Hematopoietic multipotent progenitor cell treated with erythropoietin and hydrocortisone succinate and interleukin-3 and kit ligand, for 17 days (in vitro differentiated cells): Measurements from ENCODE around the gene SCN4A.

Experiments used
- DNase-seq: peaks from one replicate; pipeline ENCODE4 v3.0.0-alpha.2; 2015; ENCODE audit warnings: low spot score

Gene SCN4A

DNA sequence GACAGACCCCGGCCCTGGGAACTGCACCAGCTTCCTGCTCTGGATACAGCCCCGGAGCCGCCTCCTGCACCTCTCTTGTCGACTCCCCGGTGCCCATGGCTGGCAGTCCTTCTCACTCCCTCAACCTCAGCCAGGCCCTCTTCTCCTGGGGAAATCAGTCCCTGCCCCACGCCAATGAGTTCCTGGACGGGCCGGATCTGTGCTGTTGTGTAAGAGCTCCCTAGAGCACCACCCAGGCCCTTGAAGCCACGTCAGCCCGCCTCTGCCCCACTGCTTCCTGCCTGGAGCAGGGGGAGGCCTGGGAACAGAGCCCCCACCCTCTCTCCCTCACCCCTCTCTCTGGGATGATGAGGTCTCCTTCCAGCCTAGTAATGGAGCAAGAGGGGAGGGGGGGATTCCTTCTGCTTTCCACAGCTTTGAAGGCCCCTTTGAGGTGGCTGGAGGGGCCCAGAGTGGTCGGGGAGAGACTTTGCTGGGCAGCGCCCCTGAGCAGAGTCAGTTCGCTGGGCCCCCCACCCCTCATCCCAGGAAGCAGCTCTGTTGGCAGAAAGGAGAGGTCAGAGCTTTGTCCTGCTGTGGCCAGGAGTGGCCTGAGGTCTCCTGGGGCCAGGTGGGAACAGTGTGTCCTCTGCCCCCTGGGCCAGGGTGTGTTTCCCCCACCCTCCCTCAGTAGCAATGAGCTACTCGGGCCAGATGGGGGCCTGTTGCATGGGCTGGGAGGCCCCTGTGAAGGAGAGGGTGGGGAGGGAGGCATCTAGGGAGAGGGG is 29.2 kb upstream of the SCN4A start:
- no peak for DNase-seq

DNA sequence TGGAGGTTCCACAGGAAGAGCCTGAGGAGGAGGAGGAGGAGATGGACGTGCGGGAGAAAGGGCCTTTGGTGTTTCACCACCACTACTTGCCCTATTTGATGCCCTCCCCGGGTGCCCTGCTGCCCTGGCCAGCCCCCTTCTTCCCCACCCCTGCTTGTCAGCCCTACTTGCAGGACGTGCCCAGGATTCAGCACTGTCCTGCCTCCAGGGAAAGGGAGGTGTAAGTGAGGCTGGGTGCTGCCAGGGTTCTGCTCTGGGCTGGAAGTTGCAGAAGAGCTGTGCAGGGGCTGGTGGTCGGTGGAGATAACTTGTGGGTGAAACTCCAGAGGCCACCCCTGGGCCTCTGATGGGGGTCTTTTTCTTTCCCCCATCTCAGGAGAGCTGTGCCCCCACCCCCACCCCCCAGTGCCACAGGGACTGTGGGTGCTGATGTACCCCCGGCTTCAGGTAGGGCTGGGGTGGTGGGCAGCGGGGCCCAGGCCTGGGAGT is 28.4 kb upstream of the SCN4A start:
- DNase-seq: no peak

DNA sequence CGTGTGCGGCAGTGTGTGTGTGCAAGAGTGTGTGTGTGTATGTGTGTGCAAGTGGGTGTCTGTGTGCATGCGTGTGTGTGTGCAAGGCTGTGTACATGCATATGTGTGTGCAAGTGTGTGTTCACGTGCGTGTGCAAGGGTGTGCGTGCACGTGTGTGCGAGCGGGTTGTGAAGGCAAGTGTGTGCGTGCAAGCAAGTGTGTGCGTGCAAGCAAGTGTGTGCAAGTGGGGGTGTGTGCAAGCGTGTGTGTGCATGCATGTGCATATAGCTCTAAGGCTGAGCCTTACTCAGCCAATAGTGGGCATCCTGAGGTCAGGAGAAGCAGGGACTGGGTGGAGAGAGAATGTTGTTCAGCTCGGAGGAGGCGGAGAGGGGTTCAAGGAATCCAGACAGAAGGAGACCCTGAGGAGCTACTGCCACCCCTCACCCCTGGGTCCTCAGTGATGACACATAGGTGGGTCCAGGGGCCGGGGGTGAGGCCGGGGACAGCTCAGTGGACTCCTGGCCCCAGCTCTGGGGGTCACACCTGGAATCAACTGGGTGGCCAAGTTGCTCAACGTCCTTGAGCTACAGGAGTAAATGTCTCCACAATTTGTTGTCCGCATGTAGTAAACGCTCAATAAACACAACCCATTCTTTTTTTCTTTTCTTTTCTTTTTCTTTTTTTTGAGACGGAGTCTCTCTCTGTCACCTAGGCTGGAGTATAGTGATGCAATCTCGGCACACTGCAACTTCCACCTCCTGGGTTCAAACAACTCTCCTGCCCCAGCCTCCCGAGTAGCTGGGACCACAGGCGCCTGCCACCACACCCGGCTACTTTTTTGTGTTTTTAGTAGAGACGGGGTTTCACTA is 27.2 kb upstream of the SCN4A start:
- DNase-seq: no peak

DNA sequence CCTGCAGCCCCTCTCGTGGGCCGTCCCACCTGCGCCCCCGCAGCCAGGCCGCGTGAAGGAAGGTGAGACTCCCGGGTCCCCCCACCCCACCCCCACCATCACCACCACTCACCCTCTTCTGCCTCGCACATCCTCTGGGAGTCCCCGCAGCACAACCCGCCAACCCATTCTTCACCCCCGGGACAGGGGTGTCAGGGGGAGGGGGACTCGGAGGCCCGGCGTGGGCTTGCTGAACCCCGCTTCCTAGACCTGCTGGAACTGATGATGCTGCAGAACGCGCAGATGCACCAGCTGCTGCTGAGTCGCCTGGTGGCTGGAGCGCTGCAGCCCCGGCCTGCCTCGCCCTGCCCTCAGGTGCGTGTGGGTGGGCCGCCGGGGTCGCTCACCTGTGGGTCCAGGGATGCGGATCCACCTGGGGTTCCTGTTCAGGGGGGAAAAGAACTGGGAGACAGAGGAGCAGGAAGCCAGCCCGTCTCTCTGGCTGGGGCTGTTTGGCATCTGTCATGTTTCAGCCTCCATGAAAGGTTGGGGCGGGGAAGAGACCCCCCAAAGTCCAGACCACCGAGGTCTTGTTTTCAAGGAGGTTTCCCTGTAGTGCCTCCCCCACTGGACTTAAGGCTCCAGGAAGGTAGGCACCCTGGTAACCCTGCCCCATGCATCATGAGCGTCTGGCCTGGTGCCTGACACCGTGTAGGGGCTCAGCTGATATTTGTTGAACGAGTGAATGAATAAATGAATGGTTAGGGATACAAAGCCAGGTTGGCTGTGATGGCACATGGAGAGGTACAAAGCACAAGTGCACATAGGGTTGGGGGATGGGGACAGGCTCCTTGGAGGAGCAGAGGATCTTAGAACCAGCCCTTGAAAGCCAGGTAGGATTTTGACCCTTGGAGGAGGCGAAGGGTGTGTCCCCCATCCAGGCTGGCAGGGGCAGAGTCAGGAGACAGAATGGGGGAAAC is 26.3 kb upstream of the SCN4A start:
- DNase-seq: no peak

DNA sequence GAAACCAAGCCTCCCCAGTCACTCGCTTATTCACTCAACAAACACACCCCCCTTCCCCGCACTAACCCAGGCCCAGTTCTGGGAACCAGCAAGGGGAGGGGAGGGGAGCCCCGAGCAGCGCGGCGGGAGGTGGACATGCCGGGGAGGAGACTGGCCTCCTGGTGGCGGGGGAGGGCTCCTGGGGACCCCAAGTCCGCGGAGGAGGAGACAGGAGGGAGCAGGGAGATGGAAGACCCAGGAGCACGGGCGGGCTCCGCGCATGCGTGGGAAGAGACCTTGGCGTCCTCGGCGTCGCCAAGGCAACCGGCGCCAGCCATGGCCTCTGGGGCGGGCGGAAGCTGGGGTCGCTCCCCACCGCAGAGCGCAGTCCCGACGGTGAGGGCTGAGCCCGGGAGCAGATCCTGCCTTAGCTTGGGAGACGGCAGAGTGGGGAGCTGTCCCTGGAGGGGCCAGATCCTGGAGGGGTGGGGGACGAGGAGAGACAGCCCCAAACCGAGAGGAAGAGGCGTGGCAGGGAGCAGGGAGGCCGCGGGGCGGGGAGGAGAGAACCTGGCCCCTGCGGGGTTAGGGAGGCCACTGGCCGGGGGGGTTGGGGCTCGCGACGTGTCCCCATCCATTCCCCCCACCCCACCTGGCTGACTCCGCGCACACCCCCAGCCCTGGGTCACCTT is 25.5 kb upstream of the SCN4A start, which contains the start of gene PRR29:
Gene PRR29 (plus strand): TSS at position 302 of the 671 bp plus-strand sequence. CDS start 14 bp downstream, at position 316.
- DNase-seq: no peak

DNA sequence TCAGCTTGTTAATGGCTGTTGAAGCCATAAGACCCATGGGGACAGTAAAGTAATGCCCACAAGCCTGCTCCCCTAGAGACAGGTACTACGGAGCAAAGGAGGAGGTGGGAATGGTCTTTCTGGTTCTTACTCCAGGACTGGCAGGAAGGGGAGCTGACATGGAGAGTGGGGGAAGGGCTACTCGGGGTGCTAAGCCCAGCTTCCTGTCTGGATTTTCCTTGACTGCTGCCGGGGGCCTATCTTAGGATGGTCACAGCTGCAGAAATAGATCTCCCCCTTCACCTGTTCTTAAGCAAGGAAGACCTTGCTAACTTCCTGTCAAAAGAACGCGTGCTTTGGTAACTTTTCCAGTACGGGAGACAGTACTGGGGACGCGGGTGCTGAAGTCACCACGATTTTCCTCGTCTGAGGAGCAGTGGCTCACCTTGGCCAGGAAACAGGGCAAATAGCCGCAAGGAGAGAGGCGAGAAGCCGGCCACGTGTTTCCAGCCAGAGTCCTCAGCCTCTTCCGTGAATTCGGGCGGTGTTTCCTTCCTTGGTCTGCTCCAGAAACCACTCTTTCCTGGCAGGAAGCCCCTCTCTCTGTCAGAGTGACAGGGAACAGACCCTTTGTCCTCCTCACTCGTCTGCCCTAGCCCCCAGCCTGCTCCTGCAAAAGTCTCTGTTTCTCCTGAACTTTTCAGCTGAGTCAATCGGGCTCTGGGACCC is 24.8 kb upstream of the SCN4A start:
- no peak for DNase-seq

DNA sequence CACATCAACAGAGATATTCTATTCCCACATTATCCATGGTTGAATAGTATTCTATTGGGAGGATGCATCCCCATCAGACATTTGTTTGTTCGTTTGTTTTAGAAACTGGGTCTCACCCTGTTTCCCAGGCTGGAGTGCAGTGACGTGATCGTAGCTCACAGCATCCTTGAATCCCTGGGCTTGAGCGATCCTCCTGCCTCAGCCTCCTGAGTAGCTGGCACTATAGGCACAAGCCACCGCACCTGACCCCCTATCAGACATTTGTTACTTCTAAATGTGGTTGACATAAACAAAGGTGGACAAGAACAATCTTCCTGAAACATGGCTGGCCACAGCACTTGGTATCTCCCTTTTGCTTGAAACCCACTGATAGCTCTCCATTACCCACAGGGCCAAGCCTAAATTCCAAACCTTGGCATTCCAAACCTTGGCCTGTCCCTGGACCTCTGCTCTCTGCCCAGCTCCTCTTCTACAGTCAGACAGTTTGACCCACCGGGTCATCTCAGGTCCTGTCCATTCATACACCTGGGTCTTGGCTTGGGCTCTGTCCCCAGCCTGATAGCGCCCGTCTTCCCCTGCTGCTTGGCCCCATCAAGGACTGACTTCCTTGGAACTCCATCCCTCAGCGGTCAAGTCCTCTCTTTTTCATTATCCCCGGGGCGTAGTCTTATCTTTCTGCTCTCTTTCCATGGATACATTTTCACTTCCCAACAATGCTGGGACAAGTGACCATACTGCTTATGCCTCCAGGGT is 23.9 kb upstream of the SCN4A start:
- no peak for DNase-seq

DNA sequence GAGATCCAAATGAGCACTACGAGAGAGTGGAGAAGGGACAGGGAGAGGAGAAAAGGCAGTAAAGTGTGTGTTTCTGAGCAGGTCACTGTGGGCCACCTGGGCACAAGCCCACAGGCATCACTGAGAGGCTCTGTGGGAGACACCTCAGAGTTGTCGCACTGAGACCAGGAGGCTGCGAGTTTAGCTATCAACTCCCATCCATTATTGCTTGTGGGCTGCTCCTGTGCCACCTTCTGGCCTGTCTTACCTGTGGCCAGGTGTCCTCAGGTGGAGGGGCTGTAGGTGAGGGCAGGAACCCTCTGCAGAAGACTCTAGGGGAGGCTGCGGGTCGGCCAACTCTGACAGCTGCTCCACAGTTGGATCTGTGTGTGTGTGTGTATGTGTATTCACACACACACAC is 22.9 kb upstream of the SCN4A start:
- no peak for DNase-seq

DNA sequence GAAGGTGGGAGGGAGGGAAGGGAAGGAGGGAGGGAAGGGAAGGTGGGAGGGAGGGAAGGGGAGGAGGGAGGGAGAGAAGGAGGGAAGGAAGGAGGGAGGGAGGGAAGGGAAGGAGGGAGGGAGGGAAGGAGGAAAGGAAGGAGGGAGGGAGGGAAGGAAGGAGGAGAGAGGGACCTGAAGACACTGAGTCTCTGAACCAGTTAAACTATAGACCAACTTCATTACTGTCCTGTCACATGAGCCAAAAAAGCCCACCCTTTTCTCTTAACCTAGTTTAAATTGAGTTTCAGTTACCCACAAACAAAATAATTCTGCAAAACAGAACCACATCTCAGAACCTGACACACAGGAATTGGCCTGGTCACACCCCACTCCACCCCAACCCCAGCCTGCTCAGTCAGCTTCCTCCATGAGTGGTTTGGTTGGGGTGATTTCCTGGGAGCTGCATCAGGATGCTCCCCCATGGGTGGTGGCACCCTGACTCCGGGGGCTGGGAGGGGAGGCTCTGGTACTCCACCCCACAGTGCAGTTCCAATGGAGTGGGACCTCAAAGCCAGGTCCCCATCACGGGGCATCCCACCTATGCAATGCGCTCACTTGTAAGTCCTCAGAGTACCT is 20.8 kb upstream of the SCN4A start:
- DNase-seq: no peak

DNA sequence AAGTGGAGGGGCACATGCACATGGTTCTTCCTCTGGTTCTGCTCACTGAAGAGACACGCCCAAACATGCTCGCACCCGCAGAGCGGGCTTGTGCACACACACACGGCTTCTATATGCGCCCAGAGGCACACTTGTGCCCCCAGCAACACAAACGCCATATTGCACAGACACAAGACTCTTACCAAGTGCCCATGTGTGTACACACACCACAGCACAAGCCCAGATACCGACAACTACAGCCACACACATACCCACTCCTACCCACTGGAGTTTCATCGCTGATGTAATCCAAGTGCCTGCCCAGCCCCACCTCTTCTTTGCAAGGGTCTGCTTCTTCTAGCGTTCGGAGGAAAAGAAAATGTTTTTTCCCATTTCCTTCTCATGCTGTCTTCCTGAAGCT is 18.9 kb upstream of the SCN4A start:
- no peak for DNase-seq

DNA sequence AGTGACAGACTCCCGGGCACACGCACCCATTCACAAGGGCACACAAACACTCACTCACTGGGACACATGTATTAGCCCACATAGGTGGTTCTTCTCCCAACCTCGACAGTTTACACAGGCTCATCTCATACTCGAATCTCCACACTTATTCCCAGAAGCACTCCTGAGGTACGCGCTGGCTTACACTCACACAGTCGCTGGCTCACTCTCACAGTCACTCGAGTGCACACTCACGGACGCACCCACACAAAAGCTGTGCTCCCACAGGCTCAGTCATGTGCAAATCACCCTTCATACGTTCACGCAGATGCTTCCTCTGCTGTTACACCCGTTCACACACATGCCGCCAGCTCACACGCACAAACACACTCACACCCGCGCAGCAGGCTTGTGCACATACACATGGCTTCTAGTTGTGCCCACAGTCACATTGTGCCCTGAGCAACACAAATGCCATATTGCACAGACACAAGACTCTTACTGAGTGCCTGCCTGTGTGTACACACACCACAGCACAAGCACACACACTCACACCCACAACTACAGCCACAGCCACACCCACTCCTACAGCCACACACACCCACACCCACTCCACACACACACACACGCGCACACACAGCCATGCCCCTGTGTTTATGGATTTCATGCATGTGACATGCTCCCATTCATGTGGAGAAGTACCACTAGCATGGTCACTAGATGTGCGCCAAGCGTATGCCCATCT is 17.1 kb upstream of the SCN4A start:
- no peak for DNase-seq

DNA sequence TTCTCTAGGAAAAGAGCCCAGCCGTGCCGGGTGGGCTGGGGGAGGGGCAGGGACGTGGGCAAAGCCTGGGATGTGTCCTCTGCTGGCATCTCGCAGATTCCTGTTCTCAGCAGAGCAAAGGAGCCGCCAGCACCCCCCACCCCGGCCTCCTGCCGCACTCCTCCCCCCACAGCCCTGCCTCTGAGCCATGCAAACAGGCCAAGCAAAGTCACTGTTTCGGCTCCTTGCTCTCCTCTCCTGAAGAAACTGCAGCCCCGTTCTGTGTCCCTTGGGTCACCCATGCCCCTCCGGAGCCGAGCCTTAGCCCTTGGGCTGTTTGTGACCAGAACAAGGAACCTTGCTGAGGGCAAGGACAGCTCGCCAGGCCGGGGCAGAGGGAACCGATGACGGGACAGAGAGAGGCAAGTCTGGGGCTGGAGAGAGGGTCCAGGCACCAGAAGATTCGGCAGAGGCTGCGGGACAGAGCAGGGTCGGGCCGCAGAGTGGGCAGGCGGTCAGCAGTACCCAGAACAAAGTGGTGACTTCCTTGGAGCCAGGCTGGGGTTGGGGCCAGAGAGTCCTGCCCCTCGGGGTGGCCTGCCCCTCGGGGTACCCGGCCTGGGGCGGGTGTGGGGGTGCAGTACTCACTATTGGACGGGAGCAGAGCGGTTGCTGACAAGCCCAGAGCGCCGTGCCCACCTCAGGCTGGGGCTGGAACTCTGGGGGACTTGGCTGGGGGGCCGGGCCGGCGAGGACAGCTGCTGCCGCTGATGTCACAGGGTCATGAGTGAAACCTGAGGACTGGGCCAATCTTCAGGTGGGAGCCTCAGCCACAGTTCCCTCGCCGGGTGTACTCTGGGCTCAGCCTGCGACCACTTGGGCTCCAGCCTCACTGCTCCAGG is 16.3 kb upstream of the SCN4A start:
- DNase-seq: no peak

DNA sequence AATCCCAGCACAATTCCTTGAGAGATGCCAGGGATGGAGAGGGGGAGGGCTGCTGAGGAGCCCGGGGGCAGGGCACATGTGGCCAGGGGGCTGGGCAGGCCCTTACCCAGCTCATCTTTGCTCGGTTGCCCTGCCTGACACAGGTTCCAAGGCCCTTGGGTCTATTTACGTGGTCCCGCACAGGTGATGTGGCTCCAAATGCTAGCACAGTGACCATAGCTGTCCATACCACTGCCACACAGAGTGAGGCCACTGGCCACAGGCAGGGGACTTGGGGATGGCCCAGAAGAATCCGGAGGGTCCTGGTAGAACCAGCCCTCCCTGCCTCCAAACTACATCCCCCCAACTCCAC is 15.4 kb upstream of the SCN4A start:
- no peak for DNase-seq

DNA sequence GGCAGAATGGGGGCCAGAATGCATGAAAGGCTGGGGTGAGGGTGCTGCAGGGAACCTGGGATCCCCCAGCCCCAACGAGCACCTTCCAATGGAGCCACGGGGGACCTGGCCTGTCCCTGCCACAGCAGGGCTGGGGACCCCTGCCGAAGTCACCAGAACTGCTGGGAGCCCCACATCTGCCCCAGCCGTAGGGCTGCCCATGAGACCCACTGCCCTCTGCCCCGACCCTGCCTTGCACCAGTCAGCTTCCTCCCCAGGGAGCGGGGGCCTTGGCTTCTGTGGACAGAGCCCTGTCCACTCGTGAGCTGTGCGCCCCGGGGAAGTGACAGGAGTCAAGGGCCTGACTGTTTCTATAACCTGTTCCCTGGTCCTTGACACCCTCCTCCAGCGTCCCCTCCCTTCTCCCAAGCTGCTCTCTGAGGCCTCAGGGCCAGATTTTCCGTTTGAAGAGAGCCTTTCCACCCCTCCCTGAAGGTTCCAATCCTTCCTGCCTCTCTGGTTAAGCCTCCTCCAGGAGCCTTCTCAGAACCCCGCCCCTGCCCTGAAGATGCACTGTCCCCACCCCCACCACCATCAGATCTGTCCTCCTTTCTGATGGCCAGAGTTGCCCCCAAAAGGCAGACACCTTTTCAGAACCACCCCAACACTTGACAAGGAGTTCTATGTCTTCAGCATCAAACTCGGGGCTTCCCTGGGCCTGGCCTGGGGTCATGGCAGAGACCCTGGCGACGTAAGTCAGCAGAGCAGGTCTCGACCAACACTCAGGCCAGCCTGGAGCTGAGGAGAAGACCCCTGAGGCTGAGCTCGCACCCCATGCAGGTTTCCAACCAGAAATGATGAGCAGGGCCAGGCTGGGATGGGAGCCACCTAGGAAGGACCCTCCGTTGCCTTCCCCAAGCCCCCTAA is 14.8 kb upstream of the SCN4A start:
- DNase-seq: no peak

DNA sequence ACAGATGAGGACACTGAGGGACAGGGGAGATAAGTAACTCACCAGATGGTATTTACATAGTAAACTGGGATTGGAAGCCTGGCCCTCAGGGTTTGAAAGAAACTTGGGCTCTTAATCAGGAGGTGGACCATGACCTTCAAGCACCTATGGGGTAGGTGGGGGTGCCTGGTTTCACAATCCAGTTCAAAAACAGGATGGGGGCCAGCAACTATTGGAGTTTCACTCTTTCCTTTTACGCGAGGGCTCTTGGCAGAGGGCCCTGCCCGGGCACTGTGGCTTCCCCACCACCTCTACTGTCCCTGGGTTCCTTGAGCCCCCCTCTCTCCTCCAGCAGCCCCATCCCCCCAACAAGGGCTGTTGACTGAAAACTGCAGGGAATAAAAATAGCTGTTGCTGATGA is 14.1 kb upstream of the SCN4A start:
- DNase-seq: no peak

DNA sequence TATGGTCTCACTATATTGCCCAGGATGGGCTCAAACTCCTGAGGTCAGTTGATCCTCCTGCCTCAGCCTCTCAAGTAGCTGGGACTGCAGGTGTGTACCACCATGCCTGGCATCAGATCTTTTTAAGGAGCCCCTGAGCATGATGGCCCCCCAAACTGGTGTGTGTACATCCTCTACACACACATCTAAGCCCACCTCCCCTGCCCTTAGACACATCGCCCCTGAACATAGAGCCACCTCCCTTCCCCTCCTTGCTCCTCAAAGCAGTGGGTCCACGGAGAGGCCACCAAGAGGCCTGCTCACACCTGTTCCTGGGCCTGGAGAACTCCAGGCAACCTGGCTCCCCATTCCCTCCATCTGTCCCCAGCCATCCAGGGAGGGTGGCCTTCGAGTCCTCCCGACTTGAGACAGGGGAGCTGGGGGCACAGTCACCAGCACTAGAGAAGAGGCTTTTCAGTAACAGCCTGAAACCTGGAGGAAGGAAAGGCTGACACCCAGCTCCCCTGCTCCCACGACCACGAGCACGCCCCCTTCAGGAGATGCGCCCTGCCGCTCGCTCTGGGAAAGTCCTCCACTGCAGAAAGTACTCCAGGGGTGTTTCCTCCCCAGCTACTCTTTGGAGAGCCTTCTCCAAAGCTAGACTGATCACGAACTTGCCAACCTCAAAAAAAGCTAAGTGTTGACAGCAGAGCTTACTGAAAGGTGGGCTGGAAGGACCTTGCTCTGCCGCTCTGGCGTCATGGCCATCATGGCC is 12.8 kb upstream of the SCN4A start:
- no peak for DNase-seq
